Activated naive CD4-positive, alpha-beta T cell treated with anti-CD3 and anti-CD28 coated beads, Interleukin-2, amount 50 U/mL, for 24 hours (primary cell): ENCODE measurements around the gene GLIS2.

ENCODE experiments used
- H3K27ac Mint-ChIP-seq: one replicate; pipeline ENCODE4 v1.8.0; 2021; ENCODE audit warnings: mild to moderate bottlenecking, mixed read lengths
- H3K27me3 Mint-ChIP-seq: one replicate; pipeline ENCODE4 v1.8.0; 2021; ENCODE audit warnings: mixed read lengths
- H3K36me3 Mint-ChIP-seq: one replicate; pipeline ENCODE4 v1.8.0; 2021; ENCODE audit warnings: mixed read lengths
- H3K4me1 Mint-ChIP-seq: one replicate; pipeline ENCODE4 v1.8.0; 2021; ENCODE audit warnings: mixed read lengths
- H3K4me3 Mint-ChIP-seq: one replicate; pipeline ENCODE4 v1.8.0; 2021; ENCODE audit warnings: mild to moderate bottlenecking, mixed read lengths
- H3K9me3 Mint-ChIP-seq: one replicate; pipeline ENCODE4 v1.8.0; 2021; ENCODE audit warnings: mixed read lengths

The GLIS2 gene

DNA sequence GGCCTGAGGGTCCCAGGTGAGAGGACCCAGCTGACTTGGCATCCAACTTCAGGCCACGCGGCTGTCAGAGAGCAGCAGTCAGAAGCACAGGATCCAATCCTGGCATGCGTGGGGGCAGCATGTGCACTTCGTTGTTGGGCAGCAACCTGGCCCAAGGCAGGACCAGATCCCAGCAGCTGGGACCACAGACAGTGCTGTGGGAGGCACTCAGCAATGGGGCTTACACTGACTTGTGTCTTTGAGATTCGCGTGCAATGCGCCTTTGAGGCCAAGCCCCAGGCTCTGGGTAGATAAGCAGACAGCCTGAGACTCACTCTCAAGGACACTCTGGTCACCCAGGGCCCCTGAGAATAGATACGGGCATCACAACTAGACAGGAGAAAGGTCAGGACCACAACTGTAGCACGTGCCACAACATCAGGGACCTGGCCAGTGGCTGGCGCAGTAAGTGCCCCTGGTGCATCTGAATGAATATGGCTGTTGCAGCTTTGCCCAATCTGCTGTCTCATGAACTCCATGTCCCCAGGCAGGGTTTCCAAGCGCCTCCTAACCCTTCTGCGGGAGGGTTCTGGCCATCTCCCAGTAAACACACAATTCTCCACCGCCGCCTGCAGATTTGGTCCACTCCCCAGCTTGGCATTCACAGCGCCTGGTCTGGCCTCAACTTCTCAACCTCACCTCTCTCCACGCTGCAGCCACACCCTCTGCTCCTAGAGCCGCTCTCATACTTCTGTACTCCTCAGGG, 32.1 kb downstream of the GLIS2 start:
- no peaks in the 10 kb centered on the region for H3K9me3 Mint-ChIP-seq
- H3K36me3 Mint-ChIP-seq: no peaks in the 10 kb centered on the region
- peak overlapping the region; percentile 84 for H3K27ac Mint-ChIP-seq
- peaks cover 30% of the 10 kb centered on the region for H3K4me1 Mint-ChIP-seq
- H3K4me3 Mint-ChIP-seq: peak overlapping the region; percentile 2
- H3K27me3 Mint-ChIP-seq: no peaks in the 10 kb centered on the region

DNA sequence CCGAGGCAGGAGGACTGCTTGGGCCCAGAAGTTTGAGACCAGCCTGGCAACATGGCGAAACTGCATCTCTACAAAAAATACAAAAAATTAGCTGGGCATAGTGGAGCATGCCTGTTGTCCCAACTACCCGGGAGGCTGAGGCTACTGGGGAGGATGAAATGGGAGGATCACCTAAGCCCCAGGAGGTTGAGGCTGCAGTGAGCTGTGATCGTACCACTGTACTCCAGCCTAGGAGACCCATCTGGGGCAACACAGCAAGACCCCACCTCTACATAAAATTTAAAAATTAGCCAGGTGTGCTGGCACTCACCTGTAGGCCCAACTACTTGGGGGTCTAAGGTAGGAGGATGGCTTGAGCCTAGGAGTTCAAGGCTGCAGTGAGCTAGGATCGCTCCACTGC, 33.5 kb downstream of the GLIS2 start:
- no peak overlapping the region for H3K27ac Mint-ChIP-seq
- peaks cover 24% of the 10 kb centered on the region for H3K4me1 Mint-ChIP-seq
- no peaks in the 10 kb centered on the region for H3K36me3 Mint-ChIP-seq
- peak overlapping the region; percentile 67 for H3K4me3 Mint-ChIP-seq
- no peaks in the 10 kb centered on the region for H3K9me3 Mint-ChIP-seq
- no peaks in the 10 kb centered on the region for H3K27me3 Mint-ChIP-seq

GRCh38 chr16:4350365-4350786, 34.5 kb downstream of the GLIS2 start:
- Mint-ChIP-seq H3K4me3 (peak overlapping the region; percentile 95), H3K4me1 (peaks cover 24% of the 10 kb centered on the region), H3K9me3 (no peaks in the 10 kb centered on the region), H3K36me3 (no peaks in the 10 kb centered on the region), H3K27me3 (no peaks in the 10 kb centered on the region), H3K27ac (peak overlapping the region; percentile 88)

DNA sequence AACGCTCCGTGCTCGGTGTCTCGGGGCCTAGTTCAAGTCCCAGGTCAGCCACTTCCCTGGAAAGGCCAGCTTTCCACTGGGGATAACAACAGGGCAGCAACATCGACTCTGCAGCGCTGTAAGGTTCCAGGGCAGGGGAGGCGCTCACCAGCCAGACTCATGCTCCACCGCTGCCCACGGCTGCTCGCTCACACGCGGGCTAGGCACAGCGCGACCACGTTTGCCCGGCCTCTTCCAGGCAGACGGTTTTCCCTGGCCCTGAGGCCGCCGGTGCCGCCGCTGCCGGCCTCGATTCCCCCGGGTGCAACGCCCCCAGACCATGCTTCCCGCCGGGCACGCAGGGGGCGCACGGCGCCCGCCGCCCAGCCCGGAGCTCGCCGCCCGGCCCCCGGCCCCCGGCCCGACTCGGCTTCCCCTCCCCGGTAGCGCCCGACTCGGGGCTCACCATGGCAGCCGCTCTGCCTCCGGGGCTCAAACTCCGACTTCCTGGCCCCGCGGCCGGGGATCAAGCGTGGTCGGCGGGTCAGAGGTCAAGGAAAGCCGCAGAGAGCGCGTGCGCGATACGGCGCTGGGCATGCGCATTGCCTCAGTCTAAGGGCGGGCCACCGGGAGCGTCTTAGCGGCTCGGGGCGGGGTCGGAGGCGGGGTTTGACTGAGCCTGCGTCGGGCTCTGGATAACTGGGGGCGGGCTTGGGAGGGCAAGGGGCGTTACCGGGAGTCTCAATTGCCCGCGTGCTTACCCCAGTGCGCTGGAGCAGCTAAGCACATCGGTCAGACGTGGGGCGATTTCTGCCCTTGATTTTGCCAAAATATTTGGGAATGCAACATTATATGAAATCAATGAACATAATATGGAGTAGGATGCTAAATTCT, 35.2 kb downstream of the GLIS2 start, which contains the start of gene PAM16:
Gene PAM16 (minus strand): TSS at position 535 of the 873 bp plus-strand sequence. CDS start 87 bp downstream, at position 448.
- Mint-ChIP-seq H3K27me3 (no peaks in the 10 kb centered on the region), H3K27ac (peak within 1 kb of the TSS; percentile 97), H3K4me1 (peaks cover 21% of the 10 kb centered on the region), H3K4me3 (peak within 1 kb of the TSS; percentile 95), H3K36me3 (no peaks in the 10 kb centered on the region), H3K9me3 (no peaks in the 10 kb centered on the region)

GRCh38 chr16:4351880-4352279, 36.0 kb downstream of the GLIS2 start:
- no peaks in the 10 kb centered on the region for H3K27me3 Mint-ChIP-seq
- peak overlapping the region; percentile 97 for H3K27ac Mint-ChIP-seq
- peak overlapping the region; percentile 95 for H3K4me3 Mint-ChIP-seq
- H3K9me3 Mint-ChIP-seq: no peaks in the 10 kb centered on the region
- no peaks in the 10 kb centered on the region for H3K36me3 Mint-ChIP-seq
- peaks cover 18% of the 10 kb centered on the region for H3K4me1 Mint-ChIP-seq

DNA sequence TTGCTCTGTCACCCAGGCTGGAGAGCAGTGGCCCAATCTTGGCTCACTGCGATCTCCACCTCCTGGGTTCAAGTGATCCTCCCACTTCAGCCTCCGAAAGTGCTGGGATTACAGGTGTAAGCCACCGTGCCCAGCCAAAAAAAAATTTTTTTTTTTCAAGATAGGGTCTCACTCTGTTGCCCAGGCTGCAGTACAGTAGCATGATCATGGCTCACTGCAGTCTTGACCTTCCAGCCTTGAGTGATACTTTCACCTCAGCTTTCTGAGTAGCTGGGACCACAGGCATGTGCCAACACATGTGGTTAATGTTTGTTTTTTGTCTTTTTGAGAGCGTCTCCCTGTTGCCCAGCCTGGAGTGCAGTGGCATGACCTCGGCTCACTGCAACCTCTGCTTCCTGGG, 37.0 kb downstream of the GLIS2 start:
- peaks cover 13% of the 10 kb centered on the region for H3K4me1 Mint-ChIP-seq
- H3K36me3 Mint-ChIP-seq: no peaks in the 10 kb centered on the region
- H3K9me3 Mint-ChIP-seq: no peaks in the 10 kb centered on the region
- H3K4me3 Mint-ChIP-seq: no peak overlapping the region
- H3K27me3 Mint-ChIP-seq: no peaks in the 10 kb centered on the region
- H3K27ac Mint-ChIP-seq: no peak overlapping the region

DNA sequence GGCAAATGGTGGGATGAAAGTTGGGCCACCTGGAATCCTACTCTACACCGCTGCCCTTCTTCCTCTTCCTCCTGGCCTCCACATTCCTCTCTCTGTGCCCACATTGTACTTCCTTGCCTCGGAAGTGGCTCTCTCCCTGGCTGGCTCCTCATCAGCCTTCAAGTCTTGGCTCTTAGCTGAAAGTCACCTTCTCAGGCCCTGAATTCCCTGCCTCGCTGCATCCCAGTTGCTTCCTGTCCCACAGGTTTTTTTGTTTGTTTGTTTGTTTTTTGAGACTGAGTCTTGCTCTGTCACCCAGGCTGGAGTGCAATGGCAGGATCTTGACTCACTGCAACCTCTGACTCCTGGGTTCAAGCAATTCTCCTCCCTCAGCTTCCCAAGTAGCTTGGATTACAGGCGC, 37.8 kb downstream of the GLIS2 start:
- no peak overlapping the region for H3K27ac Mint-ChIP-seq
- H3K36me3 Mint-ChIP-seq: no peaks in the 10 kb centered on the region
- H3K9me3 Mint-ChIP-seq: no peaks in the 10 kb centered on the region
- H3K4me1 Mint-ChIP-seq: peaks cover 7% of the 10 kb centered on the region
- H3K4me3 Mint-ChIP-seq: peak overlapping the region; percentile 8
- no peaks in the 10 kb centered on the region for H3K27me3 Mint-ChIP-seq

DNA sequence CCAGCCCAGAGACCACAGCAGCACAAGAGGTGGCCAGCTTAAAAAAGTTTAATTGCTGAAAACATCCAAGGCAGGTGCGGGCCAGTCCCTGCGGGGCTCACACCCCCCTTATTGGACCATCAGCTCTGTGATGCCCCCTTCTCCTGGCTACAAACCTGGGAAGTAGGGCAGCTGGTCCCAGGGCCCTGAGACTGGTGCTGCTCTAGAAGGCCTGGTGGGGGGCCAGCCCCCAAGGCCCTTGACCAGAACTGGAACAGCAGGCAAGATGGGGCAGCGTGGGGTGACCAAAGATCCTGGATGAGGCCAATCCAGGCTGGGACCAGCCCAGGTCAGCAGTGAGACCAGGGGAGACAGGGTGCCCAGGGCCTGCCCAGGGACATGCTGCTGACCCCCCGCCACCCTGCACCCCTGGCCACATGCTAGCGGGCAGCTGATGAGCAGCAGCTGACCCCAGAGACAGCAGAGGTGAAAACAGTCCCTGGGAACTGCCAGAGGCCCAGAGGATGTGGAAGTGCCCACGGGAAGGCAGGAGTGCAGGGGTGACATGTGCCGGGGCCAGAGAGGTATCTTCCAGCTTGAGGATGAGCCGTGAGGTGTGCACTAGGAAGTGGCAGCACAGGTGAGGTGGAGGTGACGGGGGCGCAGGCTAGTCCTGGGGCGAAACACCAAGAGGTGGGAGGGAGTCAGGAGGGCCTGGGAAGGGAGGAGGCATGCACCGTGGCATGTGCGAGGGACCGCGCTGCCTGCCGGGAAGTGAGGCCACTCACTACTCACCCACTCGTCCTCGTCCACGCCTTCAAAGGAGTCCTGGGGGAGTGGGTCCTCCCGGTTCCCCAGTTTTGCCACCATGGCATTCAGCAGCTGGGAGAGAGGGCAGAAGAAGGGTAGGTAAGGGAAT, 38.9 kb downstream of the GLIS2 start:
- H3K4me3 Mint-ChIP-seq: no peak overlapping the region
- no peak overlapping the region for H3K27ac Mint-ChIP-seq
- no peaks in the 10 kb centered on the region for H3K27me3 Mint-ChIP-seq
- H3K36me3 Mint-ChIP-seq: peaks cover 2% of the 10 kb centered on the region
- peaks cover 7% of the 10 kb centered on the region for H3K4me1 Mint-ChIP-seq
- no peaks in the 10 kb centered on the region for H3K9me3 Mint-ChIP-seq

DNA sequence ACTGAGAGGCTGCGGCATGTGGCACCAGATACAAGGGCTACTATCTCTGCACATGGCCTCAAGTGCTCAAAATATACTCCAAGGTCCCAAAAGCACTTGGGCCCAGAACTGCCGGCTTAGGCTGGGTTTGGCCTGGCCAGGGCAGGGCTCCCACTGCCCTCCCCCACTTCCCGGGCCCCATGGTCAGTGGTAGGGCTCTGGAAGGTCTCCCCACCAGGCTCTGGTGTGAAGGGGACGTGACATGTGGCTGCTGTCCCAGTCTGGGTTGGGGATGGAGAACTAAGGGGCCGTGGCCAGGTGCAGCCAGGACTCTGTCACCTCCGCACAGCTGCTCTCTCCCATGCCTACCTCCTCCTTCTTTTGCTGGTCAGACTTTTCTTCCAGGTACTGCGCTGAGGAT, 41.0 kb downstream of the GLIS2 start:
- no peak overlapping the region for H3K4me3 Mint-ChIP-seq
- peaks cover 1% of the 10 kb centered on the region for H3K4me1 Mint-ChIP-seq
- H3K27ac Mint-ChIP-seq: no peak overlapping the region
- H3K27me3 Mint-ChIP-seq: no peaks in the 10 kb centered on the region
- H3K36me3 Mint-ChIP-seq: peaks cover 2% of the 10 kb centered on the region
- H3K9me3 Mint-ChIP-seq: no peaks in the 10 kb centered on the region

- H3K9me3 Mint-ChIP-seq: no peaks in the 10 kb centered on the region
- H3K36me3 Mint-ChIP-seq: peaks cover 2% of the 10 kb centered on the region
- H3K27me3 Mint-ChIP-seq: no peaks in the 10 kb centered on the region
- no peak overlapping the region for H3K27ac Mint-ChIP-seq
- no peak overlapping the region for H3K4me3 Mint-ChIP-seq
- H3K4me1 Mint-ChIP-seq: no peaks in the 10 kb centered on the region
Measured at GRCh38 chr16:4358236-4358635, 42.4 kb downstream of the GLIS2 start.

DNA sequence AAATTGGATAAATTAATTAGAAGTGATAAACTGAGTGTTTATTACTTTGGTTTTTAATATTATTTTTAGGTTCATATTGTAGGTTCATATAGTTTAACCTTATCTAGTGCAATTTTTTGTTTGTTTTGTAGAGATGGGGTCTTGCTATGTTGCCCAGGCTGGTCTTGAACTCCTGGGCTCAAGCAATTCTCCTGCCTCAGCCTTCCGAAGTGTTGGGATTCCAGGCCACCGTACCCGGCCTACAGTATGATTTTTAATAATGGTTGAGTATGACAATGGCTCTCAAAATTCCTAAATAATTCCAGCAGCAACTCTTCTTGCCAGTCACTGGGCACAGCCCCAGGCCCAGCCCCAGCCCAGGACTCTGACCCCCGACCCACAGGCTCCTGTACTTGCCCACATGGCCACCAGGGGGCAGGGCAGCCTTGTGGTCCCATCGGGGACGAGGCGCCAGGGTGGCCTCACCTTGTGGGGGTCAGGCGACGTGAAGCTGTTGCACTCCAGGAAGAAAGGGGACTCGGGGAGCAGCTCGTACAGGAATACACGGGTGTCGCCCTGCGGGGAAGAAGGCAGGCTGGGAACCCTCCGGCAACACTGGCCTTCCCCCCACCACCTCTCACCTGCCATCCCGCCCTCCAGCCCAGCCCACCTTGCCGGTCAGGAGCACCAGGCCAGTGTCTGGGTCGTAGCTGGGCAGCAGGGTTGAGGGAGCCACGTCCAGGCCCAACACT, 43.1 kb downstream of the GLIS2 start:
- no peaks in the 10 kb centered on the region for H3K4me1 Mint-ChIP-seq
- no peak overlapping the region for H3K27ac Mint-ChIP-seq
- no peaks in the 10 kb centered on the region for H3K27me3 Mint-ChIP-seq
- no peak overlapping the region for H3K4me3 Mint-ChIP-seq
- no peaks in the 10 kb centered on the region for H3K9me3 Mint-ChIP-seq
- H3K36me3 Mint-ChIP-seq: peaks cover 2% of the 10 kb centered on the region

DNA sequence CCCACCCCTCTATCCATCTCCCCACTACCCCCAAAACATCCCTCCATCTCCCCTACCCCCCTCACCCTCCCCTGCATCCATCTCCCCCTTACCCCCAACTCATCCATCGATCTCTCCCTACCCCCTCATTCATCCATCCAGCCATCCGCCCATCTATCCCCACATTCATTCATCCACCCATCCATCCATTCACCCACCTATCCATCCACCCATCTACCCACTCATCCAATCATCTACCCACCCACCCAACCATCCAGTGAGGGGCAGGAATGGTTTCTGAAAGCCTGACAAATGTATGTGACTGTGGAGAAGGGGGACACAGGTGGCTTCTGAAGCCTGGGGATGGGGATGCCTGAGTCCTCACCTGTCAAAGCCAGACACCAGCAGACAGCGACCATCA, 44.0 kb downstream of the GLIS2 start:
- H3K9me3 Mint-ChIP-seq: no peaks in the 10 kb centered on the region
- H3K27ac Mint-ChIP-seq: no peak overlapping the region
- H3K27me3 Mint-ChIP-seq: no peaks in the 10 kb centered on the region
- H3K4me3 Mint-ChIP-seq: no peak overlapping the region
- peaks cover 2% of the 10 kb centered on the region for H3K36me3 Mint-ChIP-seq
- no peaks in the 10 kb centered on the region for H3K4me1 Mint-ChIP-seq

- Mint-ChIP-seq H3K27me3 (no peaks in the 10 kb centered on the region), H3K36me3 (peaks cover 2% of the 10 kb centered on the region), H3K9me3 (no peaks in the 10 kb centered on the region), H3K27ac (peak overlapping the region; percentile 76), H3K4me1 (no peaks in the 10 kb centered on the region), H3K4me3 (no peak overlapping the region)
Measured at GRCh38 chr16:4360538-4361021, 44.7 kb downstream of the GLIS2 start.

GRCh38 chr16:4361033-4361943, 45.4 kb downstream of the GLIS2 start:
- peak overlapping the region; percentile 76 for H3K27ac Mint-ChIP-seq
- no peaks in the 10 kb centered on the region for H3K27me3 Mint-ChIP-seq
- H3K36me3 Mint-ChIP-seq: peaks cover 2% of the 10 kb centered on the region
- no peaks in the 10 kb centered on the region for H3K4me1 Mint-ChIP-seq
- H3K9me3 Mint-ChIP-seq: no peaks in the 10 kb centered on the region
- no peak overlapping the region for H3K4me3 Mint-ChIP-seq
